ENCODE results near the gene STAT6.
A peak's percentile ranks its signal among the peaks of the same experiment; 100 is the strongest.

The STAT6 gene

DNA sequence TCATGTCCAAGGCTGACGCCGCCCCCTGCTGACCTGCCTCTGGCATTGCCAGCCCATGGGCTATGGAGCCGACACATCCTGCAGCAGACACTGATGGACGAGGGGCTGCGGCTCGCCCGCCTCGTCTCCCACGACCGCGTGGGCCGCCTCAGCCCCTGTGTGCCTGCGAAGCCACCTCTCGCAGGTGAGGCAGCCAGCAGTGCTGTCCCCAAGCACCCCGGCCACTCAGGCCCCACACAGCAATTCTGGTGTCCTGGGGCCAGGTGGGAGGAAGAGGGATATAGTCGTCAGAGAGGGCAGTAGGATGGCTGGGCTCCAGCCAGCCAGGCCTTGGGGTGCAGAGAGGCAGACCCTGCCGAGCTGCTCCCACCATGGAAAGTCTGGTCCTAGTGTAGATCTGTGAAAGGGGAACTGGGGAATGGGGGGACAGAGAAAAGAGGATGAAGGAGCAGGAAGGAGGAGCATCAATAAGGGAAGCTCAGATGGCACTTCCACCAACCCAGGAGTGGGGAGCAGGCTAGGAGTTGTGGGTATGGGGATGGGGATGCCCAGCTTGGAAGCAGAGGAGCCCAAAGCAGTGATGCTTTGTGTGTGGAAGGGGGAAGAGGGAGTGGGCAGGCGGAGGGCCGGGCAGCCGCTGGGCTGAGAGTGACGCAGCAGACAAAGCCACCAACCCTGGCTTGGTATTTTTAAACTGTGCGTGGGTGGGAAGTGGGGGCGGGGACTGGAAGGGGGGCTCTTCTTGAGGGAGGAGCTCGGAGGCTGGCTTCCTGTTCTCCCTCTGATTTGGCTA lies 17.6 kb downstream of the STAT6 start:
- H3K36me3 ChIP-seq (ENCODE audit: control insufficient read depth, insufficient read depth, low read length) = peaks cover 25% of the 10 kb centered on the region
- H3K4me3 ChIP-seq (replicated peaks; ENCODE audit: low read depth, low read length) = peak overlapping the region; percentile 44
- DNase-seq (ENCODE audit: extremely low read depth, insufficient read length) = peak; percentile 81
- TF ChIP-seq, protein P1, sequence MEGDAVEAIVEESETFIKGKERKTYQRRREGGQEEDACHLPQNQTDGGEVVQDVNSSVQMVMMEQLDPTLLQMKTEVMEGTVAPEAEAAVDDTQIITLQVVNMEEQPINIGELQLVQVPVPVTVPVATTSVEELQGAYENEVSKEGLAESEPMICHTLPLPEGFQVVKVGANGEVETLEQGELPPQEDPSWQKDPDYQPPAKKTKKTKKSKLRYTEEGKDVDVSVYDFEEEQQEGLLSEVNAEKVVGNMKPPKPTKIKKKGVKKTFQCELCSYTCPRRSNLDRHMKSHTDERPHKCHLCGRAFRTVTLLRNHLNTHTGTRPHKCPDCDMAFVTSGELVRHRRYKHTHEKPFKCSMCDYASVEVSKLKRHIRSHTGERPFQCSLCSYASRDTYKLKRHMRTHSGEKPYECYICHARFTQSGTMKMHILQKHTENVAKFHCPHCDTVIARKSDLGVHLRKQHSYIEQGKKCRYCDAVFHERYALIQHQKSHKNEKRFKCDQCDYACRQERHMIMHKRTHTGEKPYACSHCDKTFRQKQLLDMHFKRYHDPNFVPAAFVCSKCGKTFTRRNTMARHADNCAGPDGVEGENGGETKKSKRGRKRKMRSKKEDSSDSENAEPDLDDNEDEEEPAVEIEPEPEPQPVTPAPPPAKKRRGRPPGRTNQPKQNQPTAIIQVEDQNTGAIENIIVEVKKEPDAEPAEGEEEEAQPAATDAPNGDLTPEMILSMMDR (IDR thresholded peaks at IDR 0.05; ENCODE audit: insufficient read depth, low read length, poor library complexity, severe bottlenecking) = peak; percentile 78
- H3K27me3 ChIP-seq (replicated peaks; ENCODE audit: control insufficient read depth, insufficient read depth, low read length) = no peaks in the 10 kb centered on the region

DNA sequence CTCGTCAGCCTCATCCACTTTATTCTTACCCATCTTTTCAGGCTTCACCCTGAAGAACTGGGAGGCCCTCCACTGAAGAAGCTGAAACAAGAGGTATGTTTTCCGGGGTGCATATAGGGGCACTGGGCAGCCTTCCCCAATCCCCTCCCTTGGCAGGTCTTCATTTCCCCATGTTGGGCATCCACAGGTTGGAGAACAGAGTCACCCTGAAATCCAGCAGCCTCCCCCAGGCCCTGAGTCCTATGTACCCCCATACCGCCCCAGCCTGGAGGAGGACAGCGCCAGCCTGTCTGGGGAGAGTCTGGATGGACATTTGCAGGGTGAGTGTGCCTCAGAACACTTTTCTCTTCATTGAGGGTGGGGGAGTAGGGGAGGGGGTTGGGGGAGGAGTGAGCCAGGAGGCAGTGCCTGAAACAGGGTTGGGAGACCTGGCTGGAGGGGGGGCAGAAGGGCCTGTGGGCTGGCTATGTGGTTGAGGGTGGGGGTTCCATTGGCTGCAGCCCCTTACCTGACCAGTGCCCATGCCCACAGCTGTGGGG lies 18.2 kb downstream of the STAT6 start:
- H3K4me3 ChIP-seq (replicated peaks; ENCODE audit: low read depth, low read length) = peak overlapping the region; percentile 44
- peaks cover 21% of the 10 kb centered on the region for H3K36me3 ChIP-seq (ENCODE audit: control insufficient read depth, insufficient read depth, low read length)
- no peak for DNase-seq (ENCODE audit: extremely low read depth, insufficient read length)
- TF ChIP-seq, protein P1 (IDR thresholded peaks at IDR 0.05; ENCODE audit: insufficient read depth, low read length, poor library complexity, severe bottlenecking) = no peak
- H3K27me3 ChIP-seq (replicated peaks; ENCODE audit: control insufficient read depth, insufficient read depth, low read length) = no peaks in the 10 kb centered on the region

DNA sequence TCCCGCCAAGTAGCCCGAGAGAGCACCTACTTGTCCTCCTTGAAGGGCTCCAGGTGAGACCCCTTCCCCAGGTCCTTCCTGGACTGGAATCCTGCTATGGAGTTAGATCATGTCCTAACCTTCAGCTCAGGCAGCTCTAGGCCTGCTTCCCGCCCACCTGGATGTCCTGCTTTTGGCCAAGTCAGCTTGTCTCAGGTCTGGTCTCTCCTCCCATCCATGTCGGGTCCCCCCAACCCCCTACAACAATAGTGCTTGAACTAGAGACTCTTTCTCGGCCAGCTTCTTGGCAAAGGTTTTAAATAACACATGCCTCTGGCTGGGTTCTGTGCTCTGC lies 18.7 kb downstream of the STAT6 start:
- Histone ChIP-seq H3K27me3 (replicated peaks; ENCODE audit: control insufficient read depth, insufficient read depth, low read length) (no peaks in the 10 kb centered on the region), H3K36me3 (ENCODE audit: control insufficient read depth, insufficient read depth, low read length) (peaks cover 21% of the 10 kb centered on the region), H3K4me3 (replicated peaks; ENCODE audit: low read depth, low read length) (no peak overlapping the region)
- TF ChIP-seq, protein P1 (IDR thresholded peaks at IDR 0.05; ENCODE audit: insufficient read depth, low read length, poor library complexity, severe bottlenecking) = no peak
- no peak for DNase-seq (ENCODE audit: extremely low read depth, insufficient read length)

DNA sequence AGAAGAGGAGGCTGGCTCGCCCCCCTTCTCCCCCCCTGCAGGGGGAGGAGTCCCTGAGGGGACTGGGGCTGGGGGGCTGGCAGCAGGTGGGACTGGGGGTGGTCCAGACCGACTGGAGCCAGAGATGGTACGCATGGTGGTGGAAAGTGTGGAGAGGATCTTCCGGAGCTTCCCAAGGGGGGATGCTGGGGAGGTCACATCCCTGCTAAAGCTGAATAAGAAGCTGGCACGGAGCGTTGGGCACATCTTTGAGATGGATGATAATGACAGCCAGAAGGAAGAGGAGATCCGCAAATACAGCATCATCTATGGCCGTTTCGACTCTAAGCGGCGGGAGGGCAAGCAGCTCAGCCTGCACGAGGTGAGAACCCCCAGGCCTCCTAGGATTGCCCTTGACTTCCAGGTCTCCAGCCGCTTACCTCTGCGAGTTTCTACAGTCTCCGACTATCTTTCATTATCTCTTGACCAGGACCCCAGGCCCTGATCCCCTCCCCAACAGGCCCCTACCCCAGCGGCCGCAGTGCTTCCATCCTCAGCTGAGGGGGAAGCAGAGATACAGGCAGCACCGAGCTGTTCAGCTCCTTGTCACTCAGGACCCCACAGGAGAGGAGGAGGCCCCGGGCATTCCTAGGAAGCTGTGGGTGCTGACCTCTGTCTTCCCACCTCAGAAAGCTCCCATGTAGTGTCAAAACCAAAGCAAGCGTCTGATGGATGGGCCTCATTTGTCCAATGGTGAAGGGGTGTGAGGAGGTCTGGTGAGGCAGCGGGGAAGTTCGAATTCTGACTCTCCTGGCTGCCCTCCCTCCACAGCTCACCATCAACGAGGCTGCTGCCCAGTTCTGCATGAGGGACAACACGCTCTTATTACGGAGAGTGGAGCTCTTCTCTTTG lies 19.3 kb downstream of the STAT6 start:
- Histone ChIP-seq H3K27me3 (replicated peaks; ENCODE audit: control insufficient read depth, insufficient read depth, low read length) (no peaks in the 10 kb centered on the region), H3K36me3 (ENCODE audit: control insufficient read depth, insufficient read depth, low read length) (peaks cover 19% of the 10 kb centered on the region), H3K4me3 (replicated peaks; ENCODE audit: low read depth, low read length) (no peak overlapping the region)
- TF ChIP-seq, protein P1 (IDR thresholded peaks at IDR 0.05; ENCODE audit: insufficient read depth, low read length, poor library complexity, severe bottlenecking) = no peak
- no peak for DNase-seq (ENCODE audit: extremely low read depth, insufficient read length)

DNA sequence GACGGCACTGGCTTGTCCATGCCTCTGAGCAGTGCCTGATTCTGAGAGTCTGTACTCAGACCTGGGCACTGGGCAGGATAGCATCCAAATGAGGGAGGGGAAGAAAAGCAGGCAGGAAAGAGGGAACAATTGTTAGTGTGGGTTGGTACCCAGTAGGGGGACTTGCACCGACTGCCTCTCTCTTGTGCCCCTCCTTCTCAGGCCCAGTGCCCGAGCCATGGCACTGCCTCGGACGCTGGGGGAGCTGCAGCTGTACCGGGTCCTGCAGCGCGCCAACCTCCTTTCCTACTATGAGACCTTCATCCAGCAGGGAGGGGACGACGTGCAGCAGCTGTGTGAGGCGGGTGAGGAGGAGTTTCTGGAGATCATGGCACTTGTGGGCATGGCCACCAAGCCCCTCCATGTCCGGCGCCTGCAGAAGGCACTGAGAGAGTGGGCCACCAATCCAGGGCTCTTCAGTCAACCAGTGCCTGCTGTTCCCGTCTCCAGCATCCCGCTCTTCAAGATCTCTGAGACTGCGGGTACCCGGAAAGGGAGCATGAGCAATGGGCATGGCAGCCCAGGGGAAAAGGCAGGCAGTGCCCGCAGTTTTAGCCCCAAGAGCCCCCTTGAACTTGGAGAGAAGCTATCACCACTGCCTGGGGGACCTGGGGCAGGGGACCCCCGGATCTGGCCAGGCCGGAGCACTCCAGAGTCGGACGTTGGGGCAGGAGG lies 20.1 kb downstream of the STAT6 start:
- H3K4me3 ChIP-seq (replicated peaks; ENCODE audit: low read depth, low read length) = no peak overlapping the region; the same call in 1 of the 2 replicates

More for the DNA sequence above, 20.1 kb downstream of the STAT6 start:
- no peak for DNase-seq (ENCODE audit: extremely low read depth, insufficient read length)
- Histone ChIP-seq H3K27me3 (replicated peaks; ENCODE audit: control insufficient read depth, insufficient read depth, low read length) (no peaks in the 10 kb centered on the region), H3K36me3 (ENCODE audit: control insufficient read depth, insufficient read depth, low read length) (peaks cover 11% of the 10 kb centered on the region)
- TF ChIP-seq, protein P1 (IDR thresholded peaks at IDR 0.05; ENCODE audit: insufficient read depth, low read length, poor library complexity, severe bottlenecking) = no peak

Measured in GM06990 (cell line).